HS-5 (cell line): ENCODE results near the gene CEL.
"Not testable (repeated sequence)": the region's sequence is repeated elsewhere in the genome, so short reads cannot be mapped to it uniquely, and the experiment has no call there.

Experiments
- DNase-seq: peaks from one replicate; pipeline ENCODE4 v3.0.0-alpha.2; 2012; ENCODE audit warnings: low read depth

The CEL gene

GRCh38 chr9:133046900-133047295, 14.9 kb upstream of the CEL start:
- no peak for DNase-seq

- DNase-seq = no peak
Measured at GRCh38 chr9:133048595-133048994, 13.2 kb upstream of the CEL start.

- DNase-seq = no peak
Measured at GRCh38 chr9:133049043-133049442, 12.7 kb upstream of the CEL start.

- DNase-seq = no peak
Measured at GRCh38 chr9:133050142-133050541, 11.6 kb upstream of the CEL start.

- no peak for DNase-seq
Measured at GRCh38 chr9:133050781-133051180, 11.0 kb upstream of the CEL start.

GRCh38 chr9:133051281-133051900, 10.4 kb upstream of the CEL start:
- no peak for DNase-seq

- DNase-seq = no peak
Measured at GRCh38 chr9:133051966-133052539, 9.7 kb upstream of the CEL start.

GRCh38 chr9:133054194-133054890, 7.4 kb upstream of the CEL start:
- DNase-seq = no peak

GRCh38 chr9:133054966-133055365, 6.8 kb upstream of the CEL start:
- DNase-seq = no peak

- DNase-seq = no peak
Measured at GRCh38 chr9:133055788-133056420, 5.9 kb upstream of the CEL start.

GRCh38 chr9:133056533-133056932, 5.2 kb upstream of the CEL start:
- DNase-seq = no peak

- DNase-seq = no peak
Measured at GRCh38 chr9:133057006-133057405, 4.8 kb upstream of the CEL start.

- DNase-seq = no peak
Measured at GRCh38 chr9:133057553-133057952, 4.2 kb upstream of the CEL start.

- no peak for DNase-seq
Measured at GRCh38 chr9:133058071-133058470, 3.7 kb upstream of the CEL start.

GRCh38 chr9:133058550-133059320, 3.0 kb upstream of the CEL start:
- DNase-seq = no peak

- no peak for DNase-seq
Measured at GRCh38 chr9:133059623-133060022, 2.2 kb upstream of the CEL start.

GRCh38 chr9:133060417-133060841, 1.4 kb upstream of the CEL start:
- no peak for DNase-seq

- not testable (repeated sequence) for DNase-seq
Measured at GRCh38 chr9:133061019-133061763, 590 bp upstream of the CEL start.

GRCh38 chr9:133062569-133062968, 788 bp downstream of the CEL start:
- DNase-seq = not testable (repeated sequence)

- DNase-seq = no peak
Measured at GRCh38 chr9:133063159-133063499, 1.3 kb downstream of the CEL start.

GRCh38 chr9:133063500-133064231, 1.9 kb downstream of the CEL start:
- no peak for DNase-seq
